ENCODE results near the gene KLF7.

Gene KLF7

GRCh38 chr2:207148020-207148419, 17.7 kb downstream of the KLF7 start:
- no peak for DNase-seq

GRCh38 chr2:207144173-207144785, 21.5 kb downstream of the KLF7 start:
- DNase-seq, result no peak

- peak; percentile 79 for DNase-seq
These were observed 22.3 kb downstream of the KLF7 start for GRCh38 chr2:207143215-207144172.

- no peak for DNase-seq
These were observed 23.3 kb downstream of the KLF7 start for GRCh38 chr2:207142461-207142860.

GRCh38 chr2:207141386-207141785, 24.4 kb downstream of the KLF7 start:
- no peak for DNase-seq

GRCh38 chr2:207140265-207140664, 25.5 kb downstream of the KLF7 start:
- no peak for DNase-seq

- DNase-seq, result no peak
These were observed 26.2 kb downstream of the KLF7 start for GRCh38 chr2:207139552-207139951.

- no peak for DNase-seq
These were observed 27.0 kb downstream of the KLF7 start for GRCh38 chr2:207138627-207139297.

GRCh38 chr2:207137596-207138337, 28.0 kb downstream of the KLF7 start:
- DNase-seq, result no peak

GRCh38 chr2:207136874-207137273, 28.9 kb downstream of the KLF7 start:
- no peak for DNase-seq

GRCh38 chr2:207135801-207136457, 29.8 kb downstream of the KLF7 start:
- DNase-seq, result no peak

- DNase-seq, result no peak
These were observed 30.4 kb downstream of the KLF7 start for GRCh38 chr2:207135340-207135739.

- no peak for DNase-seq
These were observed 31.8 kb downstream of the KLF7 start for GRCh38 chr2:207133820-207134519.

GRCh38 chr2:207133458-207133819, 32.3 kb downstream of the KLF7 start:
- no peak for DNase-seq

- no peak for DNase-seq
These were observed 33.7 kb downstream of the KLF7 start for GRCh38 chr2:207132019-207132418.

GRCh38 chr2:207131594-207131993, 34.2 kb downstream of the KLF7 start:
- DNase-seq, result no peak

- no peak for DNase-seq
These were observed 34.7 kb downstream of the KLF7 start for GRCh38 chr2:207130958-207131521.

- DNase-seq, result no peak
These were observed 35.9 kb downstream of the KLF7 start for GRCh38 chr2:207129821-207130220.

GRCh38 chr2:207128867-207129266, 36.9 kb downstream of the KLF7 start:
- no peak for DNase-seq

GRCh38 chr2:207126724-207127308, 38.9 kb downstream of the KLF7 start:
- no peak for DNase-seq

- no peak for DNase-seq
These were observed 41.9 kb downstream of the KLF7 start for GRCh38 chr2:207123776-207124391.

All from activated CD8-positive, alpha-beta memory T cell treated with anti-CD3 and anti-CD28 coated beads for 24 hours (primary cell).